GM12873 (cell line): ENCODE data around the gene NFYC.

Experiments
- CTCF ChIP-seq: IDR thresholded peaks from 2 replicates; pipeline ENCODE4 v1.5.1; 2012; ENCODE audit warnings: low read depth, mild to moderate bottlenecking, moderate library complexity, low read length, control low read depth; ENCODE audit not compliant: insufficient read depth; ENCODE audit errors: missing control alignments

The NFYC gene

GRCh38 chr1:40736085-40736531, 44.6 kb downstream of the NFYC start:
- no peak for TF ChIP-seq CTCF

GRCh38 chr1:40738831-40739230, 47.3 kb downstream of the NFYC start:
- TF ChIP-seq CTCF = no peak

- TF ChIP-seq CTCF = no peak
Measured at GRCh38 chr1:40739455-40740008, 48.0 kb downstream of the NFYC start.

- no peak for TF ChIP-seq CTCF
Measured at GRCh38 chr1:40740039-40740996, 48.8 kb downstream of the NFYC start.

- no peak for TF ChIP-seq CTCF
Measured at GRCh38 chr1:40740997-40741736, 49.7 kb downstream of the NFYC start.

- no peak for TF ChIP-seq CTCF
Measured at GRCh38 chr1:40742363-40743061, 51.0 kb downstream of the NFYC start.
